Mammary epithelial cell (primary cell): Measurements from ENCODE around the gene ANTXR1.

ENCODE experiments used
- EZH2 ChIP-seq: IDR thresholded peaks from 2 replicates; pipeline ENCODE4 v1.6.1; 2012; ENCODE audit warnings: low read length, inconsistent platforms, borderline replicate concordance
- TF ChIP-seq, protein P1 (sequence below), 2 donors: IDR thresholded peaks in 1 of 2; conservative IDR thresholded peaks in 1 of 2; 2 replicates each; pipeline ENCODE4 v1.5.1; 2011 to 2012; ENCODE audit warnings: inconsistent platforms in 2 of 2, low read length in 2 of 2, mild to moderate bottlenecking in 2 of 2, control low read depth in 1 of 2, low read depth in 1 of 2; ENCODE audit not compliant: insufficient read depth in 1 of 2; ENCODE audit errors: extremely low read depth in 1 of 2

DNA sequence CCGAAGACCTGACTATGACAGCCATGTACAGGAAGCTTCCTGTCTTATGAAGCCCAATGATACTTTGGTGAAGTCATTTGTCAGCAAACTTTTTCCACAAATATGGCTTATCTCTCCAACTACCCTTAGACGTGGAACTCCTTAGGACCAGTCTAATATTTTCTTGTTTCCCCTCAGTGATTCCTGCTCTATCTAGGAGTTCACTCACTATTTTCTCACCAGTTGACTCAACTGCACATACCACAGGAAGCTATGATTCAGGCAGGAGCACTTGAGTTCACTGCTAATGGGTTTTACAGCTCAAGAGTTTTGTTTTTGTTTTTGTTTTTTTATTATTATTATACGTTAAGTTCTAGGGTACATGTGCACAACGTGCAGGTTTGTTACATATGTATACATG, 109.3 kb downstream of the ANTXR1 start:
- TF ChIP-seq, protein P1, sequence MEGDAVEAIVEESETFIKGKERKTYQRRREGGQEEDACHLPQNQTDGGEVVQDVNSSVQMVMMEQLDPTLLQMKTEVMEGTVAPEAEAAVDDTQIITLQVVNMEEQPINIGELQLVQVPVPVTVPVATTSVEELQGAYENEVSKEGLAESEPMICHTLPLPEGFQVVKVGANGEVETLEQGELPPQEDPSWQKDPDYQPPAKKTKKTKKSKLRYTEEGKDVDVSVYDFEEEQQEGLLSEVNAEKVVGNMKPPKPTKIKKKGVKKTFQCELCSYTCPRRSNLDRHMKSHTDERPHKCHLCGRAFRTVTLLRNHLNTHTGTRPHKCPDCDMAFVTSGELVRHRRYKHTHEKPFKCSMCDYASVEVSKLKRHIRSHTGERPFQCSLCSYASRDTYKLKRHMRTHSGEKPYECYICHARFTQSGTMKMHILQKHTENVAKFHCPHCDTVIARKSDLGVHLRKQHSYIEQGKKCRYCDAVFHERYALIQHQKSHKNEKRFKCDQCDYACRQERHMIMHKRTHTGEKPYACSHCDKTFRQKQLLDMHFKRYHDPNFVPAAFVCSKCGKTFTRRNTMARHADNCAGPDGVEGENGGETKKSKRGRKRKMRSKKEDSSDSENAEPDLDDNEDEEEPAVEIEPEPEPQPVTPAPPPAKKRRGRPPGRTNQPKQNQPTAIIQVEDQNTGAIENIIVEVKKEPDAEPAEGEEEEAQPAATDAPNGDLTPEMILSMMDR (conservative IDR thresholded peaks at IDR 0.05 in 1 of 2, IDR thresholded peaks at IDR 0.05 in 1 of 2; ENCODE audit: extremely low read depth in 1 of 2, insufficient read depth in 1 of 2, low read depth in 1 of 2, low read length in 2 of 2) = no peak
- no peak for TF ChIP-seq EZH2
